Sigmoid colon (tissue), 7 donors: Measurements from ENCODE around the gene ASB18. TPM values are rescaled to one million over a fixed set of nuclear protein-coding genes. Genes with fewer than 3 reads are reported as not detected.

Source experiments
- DNase-seq: peaks from one replicate; pipeline ENCODE4 v3.0.0-alpha.2; 2019
- H3K27ac ChIP-seq, 4 donors: fragments of 200-600 bp; sonication (generic); one replicate each; pipeline ENCODE4 v1.5.1; 2016 to 2019; ENCODE audit warnings: mild to moderate bottlenecking in 1 of 4
- H3K27me3 ChIP-seq, 3 donors: fragments of 200-600 bp; sonication (generic); one replicate each; pipeline ENCODE4 v1.5.1; 2019; ENCODE audit warnings: mild to moderate bottlenecking in 1 of 3
- H3K36me3 ChIP-seq, 4 donors: fragments of 200-600 bp; sonication (generic); one replicate each; pipeline ENCODE4 v1.5.1; 2016 to 2019
- H3K4me1 ChIP-seq, 4 donors: fragments of 200-600 bp; sonication (generic); one replicate each; pipeline ENCODE4 v1.5.1; 2017 to 2019
- H3K4me3 ChIP-seq, 4 donors: fragments of 200-600 bp; sonication (generic); one replicate each; pipeline ENCODE4 v1.5.1; 2017 to 2019; ENCODE audit warnings: mild to moderate bottlenecking in 2 of 4, moderate library complexity in 1 of 4
- H3K9me3 ChIP-seq, 4 donors: fragments of 200-600 bp in 3 of 4; sonication (generic) in 3 of 4; one replicate each; pipeline versions ENCODE4 v1.5.1 to v1.6.1; 2013 to 2019
- CTCF ChIP-seq, 4 experiments: fragments of 450-650 bp in 3 of 4; fragments of 200-600 bp in 1 of 4; IDR thresholded peaks; one replicate each; pipeline ENCODE4 v1.5.1; 2016 to 2019; ENCODE audit warnings: antibody characterized with exemption in 4 of 4, mild to moderate bottlenecking in 3 of 4, moderate library complexity in 2 of 4
- EP300 ChIP-seq, 4 donors: sonication (generic); formaldehyde crosslinking; IDR thresholded peaks; one replicate each; pipeline ENCODE4 v1.6.1; 2017; ENCODE audit warnings: antibody characterized with exemption in 4 of 4
- POLR2A ChIP-seq, 2 donors: fragments of 450-650 bp; IDR thresholded peaks; one replicate each; pipeline ENCODE4 v1.6.1; 2016; ENCODE audit warnings: antibody characterized with exemption in 2 of 2, mild to moderate bottlenecking in 2 of 2, moderate library complexity in 2 of 2
- POLR2AphosphoS5 ChIP-seq, 4 donors: sonication (generic); formaldehyde crosslinking; IDR thresholded peaks; one replicate each; pipeline ENCODE4 v1.6.1; 2017; ENCODE audit warnings: antibody characterized with exemption in 4 of 4
- WGBS, 2 donors: extraction: QIAGEN DNeasy Blood & Tissue Kit; methylation state at CpG; one replicate each; pipeline ENCODE4 v1.1.7; 2013; 5-methylcytosine and 5-hydroxymethylcytosine counted together
- intact Hi-C: fragments of 100-400 bp; cut with DNase I; formaldehyde crosslinking; loops from one replicate; pipeline ENCODE4 v1.15.1; 2023
- polyA plus RNA-seq, 3 donors: library from polyadenylated mRNA; stranded (reverse); fragments of 200-250 nt; gene quantifications; one replicate each; pipeline ENCODE4 v1.2.3, GENCODE V29; 2013
- total RNA-seq, 4 donors: library from RNA; depleted of rRNA; stranded (reverse); fragments of >200 nt; gene quantifications; one replicate each; pipeline ENCODE4 v1.1.0, GENCODE V29; 2016
- donor health status: healthy with polysubstance abuse.
- donor health status: Bipolar disorder and iron deficiency.
- donor health status: healthy.

The ASB18 gene
- total and polyA plus RNA-seq, 7 donors, result not detected

- Histone ChIP-seq H3K4me3 (no peak overlapping the region), H3K36me3 (no peaks in the 10 kb centered on the region), H3K4me1 (peaks cover 0 to 45% (median 35%) of the 10 kb centered on the region in 4 donors), H3K27ac (no peak overlapping the region), H3K9me3 (no peaks in the 10 kb centered on the region), H3K27me3 (peaks cover 58 to 99% (median 81%) of the 10 kb centered on the region in 3 donors)
- intact Hi-C loops, result no loop called here
- WGBS, 2 donors, result 45 to 47% methylated on average over 16 of the region's 16 CpGs
- peak; percentile 28 for DNase-seq
- TF ChIP-seq CTCF (IDR thresholded peaks at IDR 0.05) (no peak), POLR2AphosphoS5 (IDR thresholded peaks at IDR 0.05) (no peak), EP300 (IDR thresholded peaks at IDR 0.05) (no peak), POLR2A (IDR thresholded peaks at IDR 0.05) (no peak)
Measured at GRCh38 chr2:236162031-236162845, 102.0 kb downstream of the ASB18 start.

DNA sequence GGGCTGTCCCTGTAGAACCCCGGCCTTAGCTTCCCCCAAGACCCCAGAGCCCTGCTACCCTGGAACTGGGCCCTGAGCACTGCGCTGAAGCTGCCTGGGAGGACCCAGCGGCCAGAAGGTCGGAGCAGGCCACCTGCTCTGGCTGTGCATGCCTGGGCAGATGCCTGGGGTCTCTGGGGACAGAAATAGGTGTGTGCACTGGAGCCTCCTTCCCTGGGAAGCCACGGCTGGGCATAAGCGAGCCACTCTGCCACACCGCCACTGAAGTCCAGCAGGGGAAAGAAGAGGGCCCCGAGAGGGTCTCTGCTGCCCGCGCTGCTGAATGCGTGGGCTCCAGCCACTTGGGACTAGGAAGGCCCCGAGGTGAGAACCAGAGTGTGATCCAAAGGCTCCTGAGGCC, 102.7 kb downstream of the ASB18 start:
- H3K27me3 ChIP-seq, result peaks cover 51 to 92% (median 74%) of the 10 kb centered on the region in 3 donors
- no peak for DNase-seq
- no peak for TF ChIP-seq POLR2A (IDR thresholded peaks at IDR 0.05)
- TF ChIP-seq CTCF (IDR thresholded peaks at IDR 0.05), result no peak
- TF ChIP-seq POLR2AphosphoS5 (IDR thresholded peaks at IDR 0.05), result no peak
- no peak for TF ChIP-seq EP300 (IDR thresholded peaks at IDR 0.05)
- no peaks in the 10 kb centered on the region for H3K36me3 ChIP-seq
- H3K4me3 ChIP-seq, result no peak overlapping the region
- 74 to 84% methylated on average over 12 of the region's 12 CpGs for WGBS, 2 donors
- H3K27ac ChIP-seq, result no peak overlapping the region
- H3K4me1 ChIP-seq, result peaks cover 0 to 38% (median 28%) of the 10 kb centered on the region in 4 donors
- H3K9me3 ChIP-seq, result no peaks in the 10 kb centered on the region
- intact Hi-C loops, result no loop called here

DNA sequence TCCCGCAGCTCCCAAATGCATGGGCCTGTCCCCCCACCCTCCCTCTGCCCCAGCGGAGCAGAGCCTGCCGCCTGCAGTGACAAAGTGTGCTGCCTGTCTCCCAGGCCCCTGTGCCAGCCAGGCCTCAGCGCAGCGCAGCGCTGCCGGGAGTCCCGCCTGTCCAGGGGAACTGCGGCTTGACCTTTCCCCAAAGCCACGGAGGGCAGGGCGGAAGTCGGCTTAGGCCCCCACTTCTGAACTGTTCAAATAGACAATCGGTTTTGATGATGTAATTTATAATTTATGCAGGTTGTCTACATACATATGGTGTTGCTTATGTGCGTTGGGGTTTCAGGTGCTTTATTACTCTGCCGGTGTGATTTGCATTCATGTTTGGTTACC, 103.1 kb downstream of the ASB18 start:
- Histone ChIP-seq H3K36me3 (no peaks in the 10 kb centered on the region), H3K27ac (no peak overlapping the region), H3K27me3 (peaks cover 46 to 87% (median 69%) of the 10 kb centered on the region in 3 donors), H3K4me3 (no peak overlapping the region), H3K9me3 (no peaks in the 10 kb centered on the region), H3K4me1 (peaks cover 0 to 33% (median 24%) of the 10 kb centered on the region in 4 donors)
- 36 to 54% methylated on average over 15 of the region's 15 CpGs for WGBS, 2 donors
- peak; percentile 11 for DNase-seq
- intact Hi-C loops, result no loop called here
- TF ChIP-seq EP300 (IDR thresholded peaks at IDR 0.05) (no peak), POLR2A (IDR thresholded peaks at IDR 0.05) (no peak), CTCF (IDR thresholded peaks at IDR 0.05) (no peak), POLR2AphosphoS5 (IDR thresholded peaks at IDR 0.05) (no peak)

- Histone ChIP-seq H3K36me3 (no peaks in the 10 kb centered on the region), H3K9me3 (no peaks in the 10 kb centered on the region), H3K27me3 (peaks cover 41 to 82% (median 64%) of the 10 kb centered on the region in 3 donors), H3K27ac (no peak overlapping the region), H3K4me1 (peaks cover 0 to 28% (median 20%) of the 10 kb centered on the region in 4 donors), H3K4me3 (no peak overlapping the region)
- peak; percentile 38 for DNase-seq
- WGBS, 2 donors, result 31 to 40% methylated on average over 22 of the region's 22 CpGs
- no peak for TF ChIP-seq CTCF (IDR thresholded peaks at IDR 0.05)
- TF ChIP-seq POLR2A (IDR thresholded peaks at IDR 0.05), result no peak
- TF ChIP-seq POLR2AphosphoS5 (IDR thresholded peaks at IDR 0.05), result no peak
- TF ChIP-seq EP300 (IDR thresholded peaks at IDR 0.05), result no peak
- intact Hi-C loops, result no loop called here
Measured at GRCh38 chr2:236160366-236161081, 103.7 kb downstream of the ASB18 start.
